Measurements from ENCODE around the gene PLA2G12A. TPM values are rescaled to one million over a fixed set of nuclear protein-coding genes. Genes with fewer than 3 reads are reported as not detected.

Gene PLA2G12A
- 6.7 to 18.1 TPM (median 11.5 TPM) in 5 replicates for total RNA-seq (2022; extraction: Qiagen RNA extraction; ENCODE audit: low read depth)

DNA sequence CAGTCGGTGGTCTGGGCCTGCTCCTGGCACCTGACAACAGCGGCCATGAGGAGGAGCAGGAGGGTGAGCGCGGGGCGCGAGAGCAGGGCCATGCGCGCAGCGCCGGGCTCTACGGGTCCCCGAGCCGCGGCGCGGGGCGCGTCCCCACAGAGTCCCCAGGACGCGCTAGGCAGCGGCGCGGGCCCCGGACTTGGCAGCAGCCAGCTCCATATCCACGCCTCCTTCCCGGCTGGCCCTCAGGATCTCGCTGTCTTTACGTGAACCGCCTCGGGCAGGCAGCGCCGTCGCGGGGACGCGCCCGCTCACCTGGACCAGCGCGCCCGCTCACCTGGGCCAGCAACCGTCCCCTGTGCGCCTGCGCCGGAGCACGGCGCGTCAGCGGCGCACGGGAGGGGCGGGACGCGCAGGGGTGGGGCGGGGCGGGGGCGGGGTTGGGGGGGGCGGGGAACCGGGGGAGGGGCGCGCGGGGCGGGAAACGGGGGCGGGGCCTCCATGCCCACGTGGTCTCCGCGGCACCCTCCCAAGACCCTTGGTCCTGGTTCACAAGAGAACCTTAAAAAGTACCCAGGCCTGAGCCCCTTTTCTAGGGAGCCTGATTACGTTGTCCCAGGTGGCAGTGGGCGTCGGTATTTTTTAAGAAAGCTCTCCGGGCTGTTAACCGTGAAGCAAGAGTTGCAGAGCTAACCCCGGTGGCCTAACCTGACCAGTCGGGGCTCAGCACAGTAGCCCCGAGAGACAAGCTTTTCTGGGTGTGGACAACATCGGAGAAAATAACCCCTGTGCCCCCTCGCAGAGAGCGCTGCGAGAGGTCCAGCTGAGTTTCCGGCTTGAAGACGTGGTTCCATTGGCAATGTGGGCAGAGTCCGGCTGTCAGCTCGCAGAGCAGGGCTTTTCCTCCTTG, at the start of gene PLA2G12A:
Gene PLA2G12A, minus strand, starts transcription at position 353 of the 901 bp plus-strand sequence. Its CDS starts 261 bp downstream, at position 92.

DNA sequence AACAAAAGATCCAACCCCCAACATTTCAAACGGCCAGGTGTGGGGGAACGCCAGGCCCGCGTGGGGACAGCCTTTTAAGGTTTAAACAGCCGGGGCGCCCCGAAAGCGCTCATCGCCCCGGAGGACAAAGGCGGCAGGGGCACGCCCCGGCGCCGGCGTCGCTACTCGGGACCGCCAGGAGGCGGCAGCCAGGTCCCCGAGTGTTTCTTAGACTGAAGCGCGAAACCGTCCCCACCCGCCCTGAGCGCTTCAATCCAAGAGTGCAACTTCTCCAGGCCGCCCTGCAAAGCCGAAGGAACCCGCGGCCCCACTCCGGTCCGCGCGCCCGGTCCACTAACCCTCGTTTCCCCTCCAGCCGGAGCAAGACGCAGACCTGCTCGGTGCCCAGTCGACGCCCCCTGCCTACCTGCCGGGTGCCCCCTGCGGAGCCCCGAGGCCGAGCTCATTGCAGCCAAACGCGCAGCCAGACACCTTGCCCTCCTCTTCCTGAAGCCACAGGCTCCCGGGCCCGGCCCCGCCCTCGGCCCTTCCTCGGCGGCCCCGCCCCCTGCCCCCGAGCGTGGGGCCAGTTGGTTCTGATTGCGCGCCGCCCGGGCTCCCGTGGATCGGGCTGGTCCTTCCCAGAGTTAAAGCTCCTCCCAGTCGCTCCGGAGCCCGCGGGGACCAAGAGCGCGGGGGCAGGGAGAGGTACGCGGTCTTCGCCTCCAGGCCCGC, 26.8 kb downstream of the PLA2G12A start, which contains the start of gene CASP6:
Gene CASP6, minus strand, starts transcription at position 496 of the 714 bp plus-strand sequence. Its CDS starts 50 bp downstream, at position 446.

Other genes with a start within 250 kb of the PLA2G12A start
- 12.0 to 18.6 TPM (median 17.5 TPM) in 5 replicates for gene MCUB, start 169.8 kb downstream of the PLA2G12A start, total RNA-seq (2022; extraction: Qiagen RNA extraction; ENCODE audit: low read depth)
- gene CASP6, start 26.6 kb downstream of the PLA2G12A start, total RNA-seq (2022; extraction: Qiagen RNA extraction; ENCODE audit: low read depth), result 13.0 to 16.8 TPM (median 14.9 TPM) in 5 replicates
- gene CFI, start 71.9 kb upstream of the PLA2G12A start, total RNA-seq (2022; extraction: Qiagen RNA extraction; ENCODE audit: low read depth), result 0.26 to 0.69 TPM (median 0.42 TPM) in 5 replicates
- gene GAR1, start 85.7 kb upstream of the PLA2G12A start, total RNA-seq (2022; extraction: Qiagen RNA extraction; ENCODE audit: low read depth), result 41.1 to 51.6 TPM (median 44.5 TPM) in 5 replicates
- 0.06 to 0.08 TPM in 2 of 5 replicates, not detected in the others for gene RRH, start 97.9 kb upstream of the PLA2G12A start, total RNA-seq (2022; extraction: Qiagen RNA extraction; ENCODE audit: low read depth)
- gene LRIT3, start 118.0 kb upstream of the PLA2G12A start, total RNA-seq (2022; extraction: Qiagen RNA extraction; ENCODE audit: low read depth), result 0.05 to 0.07 TPM (median 0.06 TPM) in 5 replicates
- gene EGF, start 182.8 kb upstream of the PLA2G12A start, total RNA-seq (2022; extraction: Qiagen RNA extraction; ENCODE audit: low read depth), result 0.13 to 1.9 TPM (median 0.42 TPM) in 5 replicates